Measurements from ENCODE around the gene PCDHGA9.

DNA sequence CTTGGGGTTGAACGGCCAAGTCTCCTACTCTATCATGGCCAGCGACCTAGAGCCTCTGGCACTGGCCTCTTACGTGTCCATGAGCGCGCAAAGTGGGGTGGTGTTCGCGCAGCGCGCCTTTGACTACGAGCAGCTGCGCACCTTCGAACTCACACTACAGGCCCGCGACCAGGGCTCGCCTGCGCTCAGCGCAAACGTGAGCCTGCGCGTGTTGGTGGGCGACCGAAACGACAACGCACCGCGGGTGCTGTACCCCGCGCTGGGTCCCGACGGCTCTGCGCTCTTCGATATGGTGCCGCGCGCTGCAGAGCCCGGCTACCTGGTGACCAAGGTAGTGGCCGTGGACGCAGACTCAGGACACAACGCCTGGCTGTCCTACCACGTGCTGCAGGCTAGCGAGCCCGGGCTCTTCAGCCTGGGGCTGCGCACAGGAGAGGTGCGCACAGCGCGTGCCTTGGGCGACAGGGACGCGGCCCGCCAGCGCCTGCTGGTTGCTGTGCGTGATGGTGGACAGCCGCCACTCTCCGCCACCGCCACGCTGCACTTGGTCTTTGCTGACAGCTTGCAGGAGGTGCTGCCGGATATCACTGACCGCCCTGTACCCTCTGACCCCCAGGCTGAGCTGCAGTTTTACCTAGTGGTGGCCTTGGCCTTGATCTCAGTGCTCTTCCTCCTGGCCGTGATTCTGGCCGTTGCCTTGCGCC lies 2.9 kb upstream of the PCDHGA9 start:
- TF ChIP-seq CTCF (IDR thresholded peaks at IDR 0.05; ENCODE audit: low read depth, low read length, poor library complexity, severe bottlenecking), result no peak
- no peak for TF ChIP-seq EZH2phosphoT487 (IDR thresholded peaks at IDR 0.05; ENCODE audit: borderline replicate concordance, low read length)
